CD4-positive, alpha-beta memory T cell (primary cell): ENCODE measurements around the gene NLN. TPM values are rescaled to one million over a fixed set of nuclear protein-coding genes. Genes with fewer than 3 reads are reported as not detected.

Experiments
- CTCF ChIA-PET: fragments of 350-600 bp; sonication (Branson Sonifier 250); formaldehyde crosslinking; loops from one replicate; lab custom pipeline; 2021; ENCODE audit warnings: inconsistent platforms; ENCODE audit not compliant: partially characterized antibody; lab: Charles Lee
- POLR2A ChIA-PET: fragments of 350-600 bp; sonication (Branson Sonifier 250); formaldehyde crosslinking; loops from one replicate; lab custom pipeline; 2021; ENCODE audit not compliant: partially characterized antibody; lab: Charles Lee
- DNase-seq, 5 donors: peaks; one replicate each; pipeline versions ENCODE4 v3.0.0 to v3.0.0-alpha.2; 2020 to 2022; ENCODE audit warnings: mixed read lengths in 1 of 5
- H3K27ac ChIP-seq: one replicate; pipeline ENCODE4 v1.7.0; 2013; ENCODE audit warnings: low read depth, low read length
- H3K27me3 ChIP-seq: 2 replicates; pipeline ENCODE4 v1.7.0; 2013; ENCODE audit warnings: mild to moderate bottlenecking, low read length, moderate library complexity; ENCODE audit not compliant: insufficient read depth
- H3K36me3 ChIP-seq: 2 replicates; pipeline ENCODE4 v1.7.0; 2013; ENCODE audit warnings: mild to moderate bottlenecking, low read length, moderate library complexity; ENCODE audit not compliant: insufficient read depth
- H3K4me1 ChIP-seq: 2 replicates; pipeline ENCODE4 v1.7.0; 2013; ENCODE audit warnings: mild to moderate bottlenecking, low read length, moderate library complexity; ENCODE audit not compliant: insufficient read depth
- H3K4me3 ChIP-seq, 2 donors: one replicate each; pipeline ENCODE4 v1.7.0; 2013; ENCODE audit warnings: low read length in 2 of 2, mild to moderate bottlenecking in 1 of 2
- H3K9me3 ChIP-seq, 2 donors: one replicate each; pipeline ENCODE4 v1.7.0; 2013; ENCODE audit warnings: low read length in 2 of 2, control low read depth in 1 of 2; ENCODE audit not compliant: control insufficient read depth in 1 of 2
- H3K27ac Mint-ChIP-seq, 7 donors: one replicate each; pipeline ENCODE4 v1.8.0; 2020 to 2021; ENCODE audit warnings: mixed read lengths in 7 of 7, mild to moderate bottlenecking in 6 of 7, inconsistent platforms in 3 of 7, moderate library complexity in 3 of 7
- H3K27me3 Mint-ChIP-seq, 2 donors: one replicate each; pipeline ENCODE4 v1.8.0; 2020 to 2021; ENCODE audit warnings: mixed read lengths in 2 of 2
- H3K36me3 Mint-ChIP-seq, 2 donors: one replicate each; pipeline ENCODE4 v1.8.0; 2020 to 2021; ENCODE audit warnings: mixed read lengths in 2 of 2, inconsistent platforms in 1 of 2, mild to moderate bottlenecking in 1 of 2
- H3K4me1 Mint-ChIP-seq, 4 donors: one replicate each; pipeline ENCODE4 v1.8.0; 2020 to 2021; ENCODE audit warnings: mixed read lengths in 4 of 4, mild to moderate bottlenecking in 1 of 4
- H3K4me3 Mint-ChIP-seq, 8 donors: one replicate each; pipeline ENCODE4 v1.8.0; 2020 to 2021; ENCODE audit warnings: mixed read lengths in 8 of 8, mild to moderate bottlenecking in 7 of 8, moderate library complexity in 6 of 8, inconsistent platforms in 3 of 8
- H3K9me3 Mint-ChIP-seq, 8 donors: one replicate each; pipeline ENCODE4 v1.8.0; 2020 to 2021; ENCODE audit warnings: mixed read lengths in 8 of 8, mild to moderate bottlenecking in 5 of 8, inconsistent platforms in 3 of 8, moderate library complexity in 1 of 8
- intact Hi-C: fragments of 100-400 bp; cut with micrococcal nuclease; formaldehyde crosslinking; loops from one replicate; pipeline ENCODE4 v1.15.1; 2023
- polyA plus RNA-seq, 2 donors: library from polyadenylated mRNA; unstranded; fragments of 300-500 nt; fragmentation: Illumina TruSeq; gene quantifications; one replicate each; pipeline ENCODE4 v1.2.3, GENCODE V29; 2021
- total RNA-seq, 2 experiments: library from RNA; stranded (reverse); gene quantifications; one replicate each; pipeline ENCODE4 v1.2.3, GENCODE V29; 2021

Gene NLN
- total and polyA plus RNA-seq, 4 experiments from 2014 or later, result 2.3 to 3.5 (median 2.6) TPM

DNA sequence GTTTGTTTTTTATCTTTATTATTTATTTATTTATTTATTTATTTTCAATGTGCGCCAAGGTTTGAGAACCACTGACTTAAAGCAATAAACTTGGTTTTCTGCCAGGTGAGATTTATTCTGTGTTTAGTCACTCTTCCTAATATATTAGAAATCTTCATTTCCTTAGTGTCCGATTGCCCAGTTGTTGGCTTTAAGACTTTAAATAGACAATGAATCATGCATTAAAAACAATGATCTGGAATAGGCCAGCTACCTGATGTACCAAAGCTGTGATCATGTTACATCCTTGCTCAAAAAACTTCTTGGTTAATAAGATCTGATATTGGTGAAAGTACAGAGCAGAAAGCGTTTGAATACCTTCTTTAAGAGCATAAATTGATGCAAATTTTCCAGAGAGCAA, 152.2 kb downstream of the NLN start:
- H3K4me1 ChIP-seq, result no peaks in the 10 kb centered on the region
- Mint-ChIP-seq H3K27ac (no peak overlapping the region), H3K4me3 (no peak overlapping the region), H3K9me3 (peaks cover 0 to 15% (median 4%) of the 10 kb centered on the region in 8 donors), H3K27me3 (peaks cover 0 to 1% of the 10 kb centered on the region in 2 donors), H3K36me3 (peaks cover 0 to 3% of the 10 kb centered on the region in 2 donors), H3K4me1 (peaks cover 0 to 4% (median 1%) of the 10 kb centered on the region in 4 donors)
- intact Hi-C loops, result no loop called here
- no peak for DNase-seq
- ChIA-PET CTCF (interaction anchor here (1.2 kb wide), 1 partner anchor 51 kb away, joined by 3 read pairs; no protein-coding TSS in a partner anchor), POLR2A (no interaction called here)
- peaks cover 0 to 3% of the 10 kb centered on the region in 2 donors for H3K9me3 ChIP-seq
- no peak overlapping the region for H3K4me3 ChIP-seq
- H3K27ac ChIP-seq, result no peak overlapping the region
- no peaks in the 10 kb centered on the region for H3K27me3 ChIP-seq
- no peaks in the 10 kb centered on the region for H3K36me3 ChIP-seq

DNA sequence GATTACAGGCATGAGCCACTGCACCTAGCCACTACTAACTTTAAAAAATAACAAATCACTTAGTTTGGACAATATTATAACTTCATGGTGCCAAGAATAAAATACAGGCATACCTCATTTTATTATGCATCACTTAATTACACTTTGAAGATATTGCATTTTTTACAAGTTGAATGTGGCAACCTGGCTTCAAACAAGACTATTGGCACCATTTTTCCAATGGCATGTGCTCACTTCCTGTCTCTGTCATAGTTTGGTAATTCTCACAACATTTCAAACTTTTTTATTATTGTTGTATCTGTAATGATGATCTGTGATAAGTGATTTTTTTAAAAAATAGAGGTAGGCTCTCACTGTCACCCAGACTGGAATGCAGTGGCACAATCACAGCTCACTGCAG, 154.5 kb downstream of the NLN start:
- no peaks in the 10 kb centered on the region for H3K27me3 ChIP-seq
- Mint-ChIP-seq H3K27me3 (peaks cover 0 to 1% of the 10 kb centered on the region in 2 donors), H3K36me3 (peaks cover 0 to 3% of the 10 kb centered on the region in 2 donors), H3K4me1 (peaks cover 0 to 4% (median 1%) of the 10 kb centered on the region in 4 donors), H3K4me3 (no peak overlapping the region), H3K9me3 (peaks cover 0 to 14% (median 4%) of the 10 kb centered on the region in 8 donors), H3K27ac (no peak overlapping the region)
- CTCF ChIA-PET, result no interaction called here
- no peaks in the 10 kb centered on the region for H3K36me3 ChIP-seq
- POLR2A ChIA-PET, result no interaction called here
- no peak overlapping the region for H3K27ac ChIP-seq
- H3K4me3 ChIP-seq, result no peak overlapping the region
- no peak for DNase-seq
- H3K4me1 ChIP-seq, result no peaks in the 10 kb centered on the region
- peaks cover 0 to 3% of the 10 kb centered on the region in 2 donors for H3K9me3 ChIP-seq
- intact Hi-C loops, result no loop called here

DNA sequence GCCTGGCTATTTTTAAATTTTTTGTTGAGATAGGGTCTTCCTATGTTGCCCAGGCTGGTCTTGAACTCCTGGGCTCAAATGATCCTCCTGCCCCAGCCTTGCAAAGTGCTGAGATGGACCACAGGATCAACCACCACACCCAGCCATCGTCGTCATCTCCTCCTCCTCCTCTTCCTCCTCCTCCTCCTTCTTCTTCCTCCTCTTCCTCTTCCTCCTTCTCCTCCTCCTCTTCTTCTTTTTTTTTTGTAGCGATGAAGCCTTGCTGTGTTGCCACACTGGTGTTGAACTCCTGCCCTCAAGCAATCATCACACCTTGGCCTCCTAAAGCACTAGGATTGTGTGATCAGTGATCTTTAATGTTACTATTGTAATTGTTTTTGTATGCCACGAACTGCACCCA, 155.0 kb downstream of the NLN start:
- H3K4me1 ChIP-seq, result no peaks in the 10 kb centered on the region
- H3K4me1 Mint-ChIP-seq, result peaks cover 0 to 4% (median 1%) of the 10 kb centered on the region in 4 donors
- H3K27ac Mint-ChIP-seq, result no peak overlapping the region
- peaks cover 0 to 3% of the 10 kb centered on the region in 2 donors for H3K36me3 Mint-ChIP-seq
- H3K27me3 Mint-ChIP-seq, result peaks cover 0 to 1% of the 10 kb centered on the region in 2 donors
- no peak overlapping the region for H3K4me3 Mint-ChIP-seq
- H3K36me3 ChIP-seq, result no peaks in the 10 kb centered on the region
- ChIA-PET POLR2A (no interaction called here), CTCF (no interaction called here)
- no peak for DNase-seq
- H3K9me3 Mint-ChIP-seq, result peaks cover 0 to 11% (median 3%) of the 10 kb centered on the region in 8 donors
- intact Hi-C loops, result no loop called here
- peaks cover 0 to 3% of the 10 kb centered on the region in 2 donors for H3K9me3 ChIP-seq
- H3K27ac ChIP-seq, result no peak overlapping the region
- no peaks in the 10 kb centered on the region for H3K27me3 ChIP-seq
- H3K4me3 ChIP-seq, result no peak overlapping the region

Other genes with a start within 250 kb of the NLN start
- gene ADAMTS6, start 240.3 kb upstream of the NLN start, total RNA-seq, result 1 to 10 TPM in 1 of 2 experiments, under 1 TPM in 1; 0.89 to 1.8 TPM
- under 1 TPM in 1 of 2 donors, not detected in 1; 0.14 TPM for gene ADAMTS6, start 240.3 kb upstream of the NLN start, polyA plus RNA-seq
- 10 to 100 TPM; 13.6 to 15.4 TPM for gene CENPK, start 159.0 kb upstream of the NLN start, total RNA-seq
- 10 to 100 TPM in 1 of 2 donors, 1 to 10 TPM in 1; 6.7 to 30.7 TPM for gene CENPK, start 159.0 kb upstream of the NLN start, polyA plus RNA-seq
- 100 to 1,000 TPM; 102 to 104 TPM for gene PPWD1, start 158.9 kb upstream of the NLN start, total RNA-seq
- 10 to 100 TPM; 36.4 to 45.9 TPM for gene PPWD1, start 158.9 kb upstream of the NLN start, polyA plus RNA-seq
- 10 to 100 TPM; 22.3 to 25.4 TPM for gene TRIM23, start 97.9 kb upstream of the NLN start, total RNA-seq
- 10 to 100 TPM; 10.2 to 12.1 TPM for gene TRIM23, start 97.9 kb upstream of the NLN start, polyA plus RNA-seq
- 1 to 10 TPM; 6.1 to 7.4 TPM for gene SHLD3, start 97.2 kb upstream of the NLN start, total RNA-seq
- 1 to 10 TPM; 4.9 to 9.8 TPM for gene SHLD3, start 97.2 kb upstream of the NLN start, polyA plus RNA-seq
- 10 to 100 TPM; 20.9 TPM for gene TRAPPC13, start 97.2 kb upstream of the NLN start, total RNA-seq
- 10 to 100 TPM; 16.4 to 21.4 TPM for gene TRAPPC13, start 97.2 kb upstream of the NLN start, polyA plus RNA-seq
- 10 to 100 TPM; 42.6 to 46.5 TPM for gene SGTB, start 96 bp upstream of the NLN start, total RNA-seq
- 10 to 100 TPM in 1 of 2 donors, 1 to 10 TPM in 1; 9.3 to 22.3 TPM for gene SGTB, start 96 bp upstream of the NLN start, polyA plus RNA-seq
- gene ERBIN, start 204.4 kb downstream of the NLN start, total RNA-seq, result 10 to 100 TPM; 96.7 to 98.7 TPM
- gene ERBIN, start 204.4 kb downstream of the NLN start, polyA plus RNA-seq, result 10 to 100 TPM; 30.6 to 47.8 TPM